ENCODE results near the gene RSPO3. TPM values are rescaled to one million over a fixed set of nuclear protein-coding genes. Genes with fewer than 3 reads are reported as not detected.

RSPO3 gene
- total RNA-seq, 1 donor from 2014 or later, result not detected

DNA sequence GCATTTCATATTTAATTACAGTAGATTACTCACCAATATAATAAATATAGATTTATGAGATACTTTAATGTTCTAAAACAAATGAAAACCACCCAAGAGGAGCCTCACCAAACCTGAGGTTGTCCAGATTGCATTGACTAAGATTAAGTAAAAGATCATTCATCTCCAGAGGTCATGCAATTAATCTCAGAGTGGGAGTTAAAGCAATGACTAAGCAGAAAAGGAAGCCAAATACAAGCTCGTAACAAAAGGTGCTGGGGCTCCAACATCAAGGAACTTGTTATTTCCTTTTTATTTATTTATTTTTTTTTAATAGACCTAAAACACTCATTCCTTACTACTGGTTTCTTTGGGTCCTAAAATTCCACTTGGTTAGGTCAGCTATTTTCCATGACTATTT is 57.7 kb downstream of the RSPO3 start:
- H3K9me3 Mint-ChIP-seq (ENCODE audit: unreplicated experiment), result no peaks in the 10 kb centered on the region
- H3K27me3 Mint-ChIP-seq (ENCODE audit: unreplicated experiment), result no peaks in the 10 kb centered on the region
- no peak for DNase-seq
- no peak overlapping the region for H3K27ac Mint-ChIP-seq (ENCODE audit: unreplicated experiment)
- no peak overlapping the region for H3K4me3 Mint-ChIP-seq (ENCODE audit: unreplicated experiment)
- no peaks in the 10 kb centered on the region for H3K36me3 Mint-ChIP-seq (ENCODE audit: unreplicated experiment)
- H3K4me1 Mint-ChIP-seq (ENCODE audit: low read depth, unreplicated experiment), result no peaks in the 10 kb centered on the region
- TF ChIP-seq, protein P1, sequence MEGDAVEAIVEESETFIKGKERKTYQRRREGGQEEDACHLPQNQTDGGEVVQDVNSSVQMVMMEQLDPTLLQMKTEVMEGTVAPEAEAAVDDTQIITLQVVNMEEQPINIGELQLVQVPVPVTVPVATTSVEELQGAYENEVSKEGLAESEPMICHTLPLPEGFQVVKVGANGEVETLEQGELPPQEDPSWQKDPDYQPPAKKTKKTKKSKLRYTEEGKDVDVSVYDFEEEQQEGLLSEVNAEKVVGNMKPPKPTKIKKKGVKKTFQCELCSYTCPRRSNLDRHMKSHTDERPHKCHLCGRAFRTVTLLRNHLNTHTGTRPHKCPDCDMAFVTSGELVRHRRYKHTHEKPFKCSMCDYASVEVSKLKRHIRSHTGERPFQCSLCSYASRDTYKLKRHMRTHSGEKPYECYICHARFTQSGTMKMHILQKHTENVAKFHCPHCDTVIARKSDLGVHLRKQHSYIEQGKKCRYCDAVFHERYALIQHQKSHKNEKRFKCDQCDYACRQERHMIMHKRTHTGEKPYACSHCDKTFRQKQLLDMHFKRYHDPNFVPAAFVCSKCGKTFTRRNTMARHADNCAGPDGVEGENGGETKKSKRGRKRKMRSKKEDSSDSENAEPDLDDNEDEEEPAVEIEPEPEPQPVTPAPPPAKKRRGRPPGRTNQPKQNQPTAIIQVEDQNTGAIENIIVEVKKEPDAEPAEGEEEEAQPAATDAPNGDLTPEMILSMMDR (IDR thresholded peaks at IDR 0.05; ENCODE audit: partially characterized antibody, unreplicated experiment), result no peak

DNA sequence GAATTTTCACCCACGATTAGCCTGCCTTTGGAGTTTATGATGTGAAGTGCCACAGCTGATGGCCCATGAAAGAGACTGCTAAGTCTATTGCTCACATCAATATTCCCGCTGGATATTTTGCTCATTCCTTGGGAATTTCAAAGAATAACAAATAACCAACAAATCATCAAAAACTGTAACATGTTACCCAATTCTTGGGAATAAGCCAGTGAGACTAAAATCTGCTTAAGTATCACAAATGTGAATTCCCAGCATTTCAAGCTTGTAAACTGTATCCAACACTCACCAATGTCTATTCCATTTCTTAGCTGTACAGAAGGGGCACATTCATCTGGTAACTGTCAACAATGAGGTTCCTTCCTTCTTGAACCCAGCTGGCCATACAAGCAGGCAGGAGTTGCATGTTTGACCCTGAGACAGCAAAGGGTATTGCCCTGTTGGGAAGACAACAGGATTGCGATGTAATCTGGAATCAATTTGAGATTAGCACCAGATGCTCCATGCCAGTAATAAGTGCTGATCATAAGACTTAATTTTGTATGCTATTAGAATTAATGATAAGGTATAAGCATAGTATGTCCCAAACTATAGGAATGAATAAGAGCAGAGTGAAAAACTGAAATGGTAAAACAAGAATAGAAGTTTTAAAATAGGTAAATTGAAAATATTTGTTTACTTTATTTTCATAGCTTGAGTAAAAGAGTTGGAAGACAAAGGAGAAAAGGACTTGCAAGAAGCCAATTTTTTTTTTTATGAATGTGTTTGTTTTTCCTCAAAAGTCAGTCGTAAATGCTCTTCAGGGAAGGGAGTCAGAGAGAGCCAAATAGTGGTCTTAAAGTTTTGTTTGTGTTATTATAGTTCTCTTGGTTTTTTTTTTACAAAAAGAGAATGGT is 58.8 kb downstream of the RSPO3 start:
- Mint-ChIP-seq H3K9me3 (ENCODE audit: unreplicated experiment) (no peaks in the 10 kb centered on the region), H3K27me3 (ENCODE audit: unreplicated experiment) (no peaks in the 10 kb centered on the region), H3K4me3 (ENCODE audit: unreplicated experiment) (no peak overlapping the region), H3K27ac (ENCODE audit: unreplicated experiment) (no peak overlapping the region), H3K36me3 (ENCODE audit: unreplicated experiment) (no peaks in the 10 kb centered on the region), H3K4me1 (ENCODE audit: low read depth, unreplicated experiment) (no peaks in the 10 kb centered on the region)
- no peak for DNase-seq
- TF ChIP-seq, protein P1 (IDR thresholded peaks at IDR 0.05; ENCODE audit: partially characterized antibody, unreplicated experiment), result no peak

DNA sequence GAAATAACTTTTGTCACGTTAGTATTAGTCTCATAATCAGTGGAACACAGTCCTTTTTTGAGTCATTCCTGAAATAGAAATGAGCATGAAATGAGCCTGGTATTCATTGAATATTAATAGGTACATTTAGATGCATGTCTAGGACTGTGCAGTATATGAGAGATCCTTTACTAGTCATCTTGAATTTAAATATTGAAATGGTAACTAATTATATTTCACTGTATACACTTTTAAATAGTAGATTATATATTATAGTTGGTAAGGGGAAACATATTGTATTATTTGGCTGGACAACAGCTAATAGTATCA is 59.4 kb downstream of the RSPO3 start:
- no peak for DNase-seq
- Mint-ChIP-seq H3K4me1 (ENCODE audit: low read depth, unreplicated experiment) (no peaks in the 10 kb centered on the region), H3K4me3 (ENCODE audit: unreplicated experiment) (no peak overlapping the region), H3K36me3 (ENCODE audit: unreplicated experiment) (no peaks in the 10 kb centered on the region), H3K27ac (ENCODE audit: unreplicated experiment) (no peak overlapping the region), H3K9me3 (ENCODE audit: unreplicated experiment) (no peaks in the 10 kb centered on the region), H3K27me3 (ENCODE audit: unreplicated experiment) (no peaks in the 10 kb centered on the region)
- TF ChIP-seq, protein P1 (IDR thresholded peaks at IDR 0.05; ENCODE audit: partially characterized antibody, unreplicated experiment), result no peak

DNA sequence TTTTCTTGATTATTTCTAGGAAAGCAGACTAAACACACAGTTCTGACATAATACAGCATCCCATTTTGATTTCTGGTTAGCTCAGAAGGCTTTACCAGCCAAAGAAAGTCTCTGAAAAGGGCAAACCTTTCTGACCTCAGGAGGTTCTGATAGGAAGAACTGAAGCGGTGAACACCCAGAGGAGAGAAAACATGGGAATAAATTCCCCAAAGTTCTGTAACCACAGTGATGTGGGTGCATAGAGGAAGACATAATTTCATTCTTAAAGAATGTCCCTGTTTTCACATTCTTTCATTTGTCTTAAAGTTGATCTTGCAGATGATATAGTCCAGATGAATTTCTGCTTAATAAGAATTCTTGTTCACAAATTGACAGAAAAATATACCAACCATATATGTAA is 60.3 kb downstream of the RSPO3 start:
- no peak overlapping the region for H3K4me3 Mint-ChIP-seq (ENCODE audit: unreplicated experiment)
- H3K4me1 Mint-ChIP-seq (ENCODE audit: low read depth, unreplicated experiment), result no peaks in the 10 kb centered on the region

DNA sequence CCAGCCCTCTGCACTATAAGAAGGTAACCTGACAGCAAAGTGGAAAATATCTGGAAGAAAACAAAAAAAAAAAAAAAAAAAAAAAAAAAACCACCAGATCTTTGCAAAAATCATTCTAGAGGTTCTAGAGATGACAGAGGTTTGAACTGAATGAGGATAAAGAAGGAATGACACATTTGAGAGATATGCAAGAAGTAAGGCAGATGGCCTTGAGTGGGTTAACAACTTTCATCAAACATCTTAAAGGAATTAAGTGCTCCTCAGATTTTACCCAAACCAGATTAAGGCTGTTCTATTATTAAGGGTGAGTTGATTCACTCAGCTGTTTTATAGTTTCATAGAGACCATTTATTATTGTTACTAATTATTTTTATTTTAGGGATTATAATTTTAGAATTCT is 62.0 kb downstream of the RSPO3 start:
- TF ChIP-seq, protein P1 (IDR thresholded peaks at IDR 0.05; ENCODE audit: partially characterized antibody, unreplicated experiment), result no peak
- Mint-ChIP-seq H3K4me1 (ENCODE audit: low read depth, unreplicated experiment) (no peaks in the 10 kb centered on the region), H3K27me3 (ENCODE audit: unreplicated experiment) (no peaks in the 10 kb centered on the region), H3K36me3 (ENCODE audit: unreplicated experiment) (no peaks in the 10 kb centered on the region), H3K27ac (ENCODE audit: unreplicated experiment) (no peak overlapping the region), H3K4me3 (ENCODE audit: unreplicated experiment) (no peak overlapping the region), H3K9me3 (ENCODE audit: unreplicated experiment) (no peaks in the 10 kb centered on the region)
- DNase-seq, result no peak

More for the DNA sequence above, 60.3 kb downstream of the RSPO3 start:
- H3K27ac Mint-ChIP-seq (ENCODE audit: unreplicated experiment), result no peak overlapping the region
- TF ChIP-seq, protein P1 (IDR thresholded peaks at IDR 0.05; ENCODE audit: partially characterized antibody, unreplicated experiment), result no peak
- no peaks in the 10 kb centered on the region for H3K36me3 Mint-ChIP-seq (ENCODE audit: unreplicated experiment)
- no peaks in the 10 kb centered on the region for H3K9me3 Mint-ChIP-seq (ENCODE audit: unreplicated experiment)
- DNase-seq, result no peak
- H3K27me3 Mint-ChIP-seq (ENCODE audit: unreplicated experiment), result no peaks in the 10 kb centered on the region

Data from glutamatergic neuron (in vitro differentiated cells).